HEK293 (cell line): Measurements from ENCODE around the gene NOC2L.
A peak's percentile ranks its signal among the peaks of the same experiment; 100 is the strongest.

Experiments used
- EGR2 ChIP-seq: fragments of 450-650 bp; formaldehyde crosslinking; IDR thresholded peaks from 2 replicates; pipeline ENCODE4 v1.5.1; 2016; ENCODE audit warnings: low read depth, missing biosample characterization, missing genetic modification characterization
- FEZF1 ChIP-seq: fragments of 450-650 bp; formaldehyde crosslinking; IDR thresholded peaks from 2 replicates; pipeline ENCODE4 v1.5.1; 2016; ENCODE audit warnings: missing biosample characterization, missing genetic modification characterization
- HIC1 ChIP-seq: fragments of 450-650 bp; formaldehyde crosslinking; IDR thresholded peaks from 2 replicates; pipeline ENCODE4 v1.5.1; 2016; ENCODE audit warnings: missing biosample characterization, missing genetic modification characterization
- KLF16 ChIP-seq: fragments of 450-650 bp; formaldehyde crosslinking; IDR thresholded peaks from 2 replicates; pipeline ENCODE4 v1.5.1; 2017; ENCODE audit warnings: missing biosample characterization, missing genetic modification characterization
- MZF1 ChIP-seq: fragments of 450-650 bp; formaldehyde crosslinking; IDR thresholded peaks from 2 replicates; pipeline ENCODE4 v1.5.1; 2017; ENCODE audit warnings: missing biosample characterization, missing genetic modification characterization, borderline replicate concordance
- SCRT2 ChIP-seq: fragments of 450-650 bp; formaldehyde crosslinking; IDR thresholded peaks from 2 replicates; pipeline ENCODE4 v1.5.1; 2016; ENCODE audit warnings: missing biosample characterization, missing genetic modification characterization
- SETDB1 ChIP-seq: IDR thresholded peaks from one replicate; pipeline ENCODE4 v1.6.1; 2017; ENCODE audit warnings: mild to moderate bottlenecking, low read length, moderate library complexity, mixed read lengths; ENCODE audit not compliant: insufficient read length
- ZBTB1 ChIP-seq: fragments of 450-650 bp; formaldehyde crosslinking; IDR thresholded peaks from 2 replicates; pipeline ENCODE4 v1.5.1; 2016; ENCODE audit warnings: missing biosample characterization, missing genetic modification characterization
- ZBTB10 ChIP-seq: fragments of 450-650 bp; formaldehyde crosslinking; IDR thresholded peaks from 2 replicates; pipeline ENCODE4 v1.5.1; 2016; ENCODE audit warnings: missing biosample characterization, missing genetic modification characterization
- ZBTB17 ChIP-seq: fragments of 450-650 bp; formaldehyde crosslinking; IDR thresholded peaks from 2 replicates; pipeline ENCODE4 v1.5.1; 2016; ENCODE audit warnings: missing biosample characterization, missing genetic modification characterization
- ZBTB21 ChIP-seq: fragments of 450-650 bp; formaldehyde crosslinking; IDR thresholded peaks from 2 replicates; pipeline ENCODE4 v1.5.1; 2017; ENCODE audit warnings: missing biosample characterization, missing genetic modification characterization
- ZFHX2 ChIP-seq: fragments of 450-650 bp; formaldehyde crosslinking; conservative IDR thresholded peaks from 2 replicates; pipeline ENCODE4 v1.5.1; 2016; ENCODE audit warnings: missing biosample characterization, missing genetic modification characterization
- ZNF112 ChIP-seq: fragments of 450-650 bp; formaldehyde crosslinking; IDR thresholded peaks from 2 replicates; pipeline ENCODE4 v1.5.0; 2017; ENCODE audit warnings: missing biosample characterization, missing genetic modification characterization
- ZNF221 ChIP-seq: fragments of 450-650 bp; formaldehyde crosslinking; IDR thresholded peaks from 2 replicates; pipeline ENCODE4 v1.5.1; 2017; ENCODE audit warnings: missing biosample characterization, missing genetic modification characterization, borderline replicate concordance
- ZNF223 ChIP-seq: fragments of 450-650 bp; formaldehyde crosslinking; IDR thresholded peaks from 2 replicates; pipeline ENCODE4 v1.5.1; 2016; ENCODE audit warnings: missing biosample characterization, missing genetic modification characterization
- ZNF239 ChIP-seq: fragments of 450-650 bp; formaldehyde crosslinking; IDR thresholded peaks from 2 replicates; pipeline ENCODE4 v1.5.1; 2016; ENCODE audit warnings: missing biosample characterization, missing genetic modification characterization
- ZNF248 ChIP-seq: fragments of 450-650 bp; formaldehyde crosslinking; IDR thresholded peaks from 2 replicates; pipeline ENCODE4 v1.5.1; 2017; ENCODE audit warnings: missing biosample characterization, missing genetic modification characterization
- ZNF266 ChIP-seq: fragments of 450-650 bp; formaldehyde crosslinking; IDR thresholded peaks from 2 replicates; pipeline ENCODE4 v1.5.1; 2016; ENCODE audit warnings: missing biosample characterization, missing genetic modification characterization, low read depth
- ZNF423 ChIP-seq: fragments of 450-650 bp; formaldehyde crosslinking; IDR thresholded peaks from 2 replicates; pipeline ENCODE4 v1.5.1; 2016; ENCODE audit warnings: missing biosample characterization, missing genetic modification characterization
- ZNF449 ChIP-seq: fragments of 450-650 bp; formaldehyde crosslinking; IDR thresholded peaks from 2 replicates; pipeline ENCODE4 v1.5.1; 2017; ENCODE audit warnings: missing biosample characterization, mild to moderate bottlenecking, missing genetic modification characterization, moderate library complexity
- ZNF473 ChIP-seq: fragments of 450-650 bp; formaldehyde crosslinking; IDR thresholded peaks from 2 replicates; pipeline ENCODE4 v1.5.1; 2017; ENCODE audit warnings: missing biosample characterization, missing genetic modification characterization
- ZNF513 ChIP-seq: fragments of 450-650 bp; IDR thresholded peaks from 2 replicates; pipeline ENCODE4 v1.5.1; 2018; ENCODE audit warnings: missing biosample characterization, missing genetic modification characterization
- ZNF558 ChIP-seq: fragments of 450-650 bp; formaldehyde crosslinking; IDR thresholded peaks from 2 replicates; pipeline ENCODE4 v1.5.1; 2016; ENCODE audit warnings: missing biosample characterization, missing genetic modification characterization
- ZNF610 ChIP-seq: fragments of 450-650 bp; formaldehyde crosslinking; IDR thresholded peaks from 2 replicates; pipeline ENCODE4 v1.5.1; 2016; ENCODE audit warnings: missing biosample characterization, missing genetic modification characterization, borderline replicate concordance
- ZNF639 ChIP-seq: fragments of 450-650 bp; formaldehyde crosslinking; IDR thresholded peaks from 2 replicates; pipeline ENCODE4 v1.5.1; 2016; ENCODE audit warnings: missing biosample characterization, missing genetic modification characterization
- ZNF76 ChIP-seq: fragments of 450-650 bp; formaldehyde crosslinking; IDR thresholded peaks from 2 replicates; pipeline ENCODE4; 2016; ENCODE audit warnings: low read depth, missing biosample characterization, missing genetic modification characterization, borderline replicate concordance
- ZNF777 ChIP-seq: fragments of 450-650 bp; formaldehyde crosslinking; IDR thresholded peaks from 2 replicates; pipeline ENCODE4 v1.5.1; 2017; ENCODE audit warnings: missing biosample characterization, missing genetic modification characterization, borderline replicate concordance
- ZNF792 ChIP-seq: fragments of 450-650 bp; formaldehyde crosslinking; IDR thresholded peaks from 2 replicates; pipeline ENCODE4 v1.5.1; 2016; ENCODE audit warnings: missing biosample characterization, missing genetic modification characterization
- ZSCAN30 ChIP-seq: fragments of 450-650 bp; IDR thresholded peaks from 2 replicates; pipeline ENCODE4 v1.5.1; 2018; ENCODE audit warnings: missing biosample characterization, mild to moderate bottlenecking, missing genetic modification characterization, moderate library complexity

Gene NOC2L

GRCh38 chr1:923131-923990, 35.7 kb downstream of the NOC2L start, which contains the start of gene SAMD11 (continued):
- no peak for TF ChIP-seq ZBTB10 (tag by site-specific recombination)
- no peak for TF ChIP-seq ZBTB21 (tag by site-specific recombination)
- TF ChIP-seq ZNF449 (tag by site-specific recombination): peak; percentile 48; the same call in 1 of the 2 replicates
- peak; percentile 29; the same call in 1 of the 2 replicates for TF ChIP-seq MZF1 (tag by site-specific recombination)
- peak; percentile 68; the same call in 1 of the 2 replicates for TF ChIP-seq KLF16 (tag by site-specific recombination)
- TF ChIP-seq ZNF112 (tag by site-specific recombination): no peak
- TF ChIP-seq ZNF792 (tag by site-specific recombination): no peak
- TF ChIP-seq ZNF473: no peak
- no peak for TF ChIP-seq ZNF610 (tag by site-specific recombination)
- no peak for TF ChIP-seq ZNF513 (tag by site-specific recombination)
- no peak for TF ChIP-seq FEZF1 (tag by site-specific recombination)
- no peak for TF ChIP-seq ZNF76 (tag by site-specific recombination)
- TF ChIP-seq ZNF266 (tag by site-specific recombination): no peak
- TF ChIP-seq SETDB1: no peak
- TF ChIP-seq ZNF221: no peak
- TF ChIP-seq ZNF639 (tag by site-specific recombination): no peak
- no peak for TF ChIP-seq SCRT2
- TF ChIP-seq ZSCAN30 (tag by site-specific recombination): peak; percentile 82
- no peak for TF ChIP-seq ZNF558 (tag by site-specific recombination)
- peak; percentile 79 for TF ChIP-seq ZBTB17 (tag by site-specific recombination)
- TF ChIP-seq ZFHX2 (tag by site-specific recombination): peak; percentile 97
- no peak for TF ChIP-seq ZNF423 (tag by site-specific recombination)
- peak; percentile 90 for TF ChIP-seq EGR2
- TF ChIP-seq ZNF239: no peak
- TF ChIP-seq ZNF223 (tag by site-specific recombination): no peak
- TF ChIP-seq HIC1 (tag by site-specific recombination): no peak; the same call in 1 of the 2 replicates
- no peak for TF ChIP-seq ZBTB1 (tag by site-specific recombination)
- no peak for TF ChIP-seq ZNF248 (tag by site-specific recombination)
- TF ChIP-seq ZNF777 (tag by site-specific recombination): no peak
